Brain microvascular endothelial cell (primary cell): ENCODE measurements around the gene MED13L.

Source experiments
- DNase-seq: peaks from one replicate; pipeline ENCODE4 v3.0.0-alpha.2; 2020
- H3K27ac ChIP-seq: fragments of 250-450 bp; sonication (Bioruptor Pico); 2 replicates; pipeline ENCODE4 v1.5.1; 2020; ENCODE audit warnings: mild to moderate bottlenecking, moderate library complexity
- H3K27me3 ChIP-seq: fragments of 250-450 bp; sonication (Bioruptor Pico); replicated peaks from 2 replicates; pipeline ENCODE4 v1.5.1; 2020; ENCODE audit warnings: mild to moderate bottlenecking
- H3K36me3 ChIP-seq: fragments of 250-450 bp; sonication (Bioruptor Pico); replicated peaks from 2 replicates; pipeline ENCODE4 v1.5.1; 2020; ENCODE audit warnings: mild to moderate bottlenecking
- H3K4me3 ChIP-seq: 2 replicates; pipeline ENCODE4 v1.5.1; 2011; ENCODE audit warnings: low read depth, mild to moderate bottlenecking, control low read depth, low read length, moderate library complexity
- CTCF ChIP-seq: IDR thresholded peaks from 2 replicates; pipeline ENCODE4 v1.5.1; 2011; ENCODE audit warnings: low read depth, mild to moderate bottlenecking, moderate library complexity, low read length, control low read depth, inconsistent platforms; ENCODE audit errors: missing control alignments
- in situ Hi-C: cut with HindIII; loops from 2 replicates; pipeline ENCODE4 v1.10.0; 2017; ENCODE audit warnings: low sequenced_read_pairs, low pct_ligation_motif_present

MED13L gene

DNA sequence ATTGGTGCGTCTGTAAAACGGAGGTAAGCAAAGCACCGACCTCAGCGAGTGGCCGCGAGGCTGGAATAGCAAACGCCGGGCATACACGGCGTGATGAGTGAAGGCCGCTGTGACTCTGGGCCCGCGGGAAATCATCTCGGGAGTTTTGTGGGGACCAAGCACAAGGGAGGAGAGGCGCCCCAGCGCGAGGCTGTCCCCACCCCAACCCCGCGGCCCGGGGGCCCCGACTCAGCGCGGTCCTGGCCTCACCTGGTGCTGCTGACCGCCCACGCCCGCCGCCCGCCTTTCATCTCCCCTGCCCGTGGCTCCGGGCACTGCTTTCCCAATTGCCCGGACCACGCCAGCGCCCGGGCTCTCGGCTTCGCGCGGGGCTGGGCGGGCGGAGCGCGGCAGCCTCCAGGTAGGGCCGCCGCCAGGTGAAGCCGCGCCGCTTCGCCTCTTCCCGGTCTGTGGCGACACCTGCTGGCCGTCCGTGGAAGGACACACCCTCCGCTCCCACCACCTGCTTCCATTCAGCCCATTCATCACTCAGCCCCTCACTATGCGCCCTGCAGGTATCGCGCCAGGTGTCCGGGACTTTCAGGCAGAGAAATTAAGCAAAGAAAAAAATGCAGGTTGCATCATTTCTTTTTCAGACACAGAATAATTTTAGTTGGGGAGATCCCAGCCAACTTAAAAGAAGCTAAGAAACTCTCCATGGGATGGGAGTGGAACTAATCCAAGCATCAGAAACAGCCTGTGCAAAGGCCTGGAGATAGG lies 360.4 kb downstream of the MED13L start:
- H3K27ac ChIP-seq, result no peak overlapping the region
- no peak overlapping the region for H3K4me3 ChIP-seq
- peaks cover 19% of the 10 kb centered on the region for H3K27me3 ChIP-seq
- no peaks in the 10 kb centered on the region for H3K36me3 ChIP-seq
- no peak for DNase-seq
- in situ Hi-C loops, result no loop called here
- TF ChIP-seq CTCF, result peak; percentile 84

- in situ Hi-C loops, result no loop called here
- peaks cover 19% of the 10 kb centered on the region for H3K27me3 ChIP-seq
- no peak for TF ChIP-seq CTCF
- H3K27ac ChIP-seq, result no peak overlapping the region
- H3K4me3 ChIP-seq, result no peak overlapping the region
- DNase-seq, result no peak
- H3K36me3 ChIP-seq, result no peaks in the 10 kb centered on the region
These were observed 363.4 kb downstream of the MED13L start for GRCh38 chr12:115914122-115914521.

- Histone ChIP-seq H3K36me3 (no peaks in the 10 kb centered on the region), H3K27ac (no peak overlapping the region), H3K27me3 (peaks cover 12% of the 10 kb centered on the region), H3K4me3 (no peak overlapping the region)
- no peak for TF ChIP-seq CTCF
- in situ Hi-C loops, result no loop called here
- DNase-seq, result no peak
These were observed 365.1 kb downstream of the MED13L start for GRCh38 chr12:115912440-115912839.

GRCh38 chr12:115911360-115911759 lies 366.1 kb downstream of the MED13L start:
- no peak overlapping the region for H3K4me3 ChIP-seq
- H3K36me3 ChIP-seq, result no peaks in the 10 kb centered on the region
- in situ Hi-C loops, result no loop called here
- no peak for DNase-seq
- H3K27me3 ChIP-seq, result peaks cover 7% of the 10 kb centered on the region
- H3K27ac ChIP-seq, result no peak overlapping the region
- no peak for TF ChIP-seq CTCF

- no peak overlapping the region for H3K27ac ChIP-seq
- TF ChIP-seq CTCF, result no peak
- DNase-seq, result no peak
- no peak overlapping the region for H3K4me3 ChIP-seq
- no peaks in the 10 kb centered on the region for H3K27me3 ChIP-seq
- in situ Hi-C loops, result no loop called here
- H3K36me3 ChIP-seq, result no peaks in the 10 kb centered on the region
These were observed 367.4 kb downstream of the MED13L start for GRCh38 chr12:115910057-115910456.
